Measurements from ENCODE around the gene SMIM9. TPM values are rescaled to one million over a fixed set of nuclear protein-coding genes. Genes with fewer than 3 reads are reported as not detected.
A peak's percentile ranks its signal among the peaks of the same experiment; 100 is the strongest.

The SMIM9 gene
- total and polyA plus RNA-seq, 9 of the 15 experiments (the other 6 are each of a cell fraction or from before 2014, with no cell fraction given), result 0.08 TPM; not detected in 8

DNA sequence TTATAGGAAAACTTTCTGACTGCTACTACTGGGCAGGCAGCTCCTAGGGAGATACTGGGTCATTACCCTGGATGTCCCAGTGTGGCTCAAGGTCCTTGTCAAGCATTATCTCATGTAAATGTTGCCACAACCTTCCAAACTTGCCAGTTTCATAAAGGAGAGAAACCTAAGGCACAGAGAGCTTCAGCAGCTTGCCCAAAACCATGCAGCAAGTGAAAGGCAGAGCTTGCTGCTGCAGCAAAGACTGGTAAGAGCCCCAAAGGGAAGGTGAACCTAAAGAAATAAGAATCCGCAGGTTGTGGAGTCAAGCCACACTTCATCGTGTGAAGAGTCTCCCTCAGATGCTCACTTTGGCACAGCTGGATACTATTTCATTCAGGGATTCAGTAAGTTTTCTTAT is 31.5 kb downstream of the SMIM9 start:
- H3K4me3 ChIP-seq, result peak overlapping the region; percentile 89
- peak overlapping the region; percentile 94 for H3K4me2 ChIP-seq (ENCODE audit: insufficient read depth, low read length)
- ATAC-seq (no peak), DNase-seq (ENCODE audit: extremely low read depth in 1 of 4, low spot score in 3 of 4) (peak in 1 of 4 experiments; percentile 28), FAIRE-seq (no peak)
- 0 out of 2 replicates have a peak, but pooled peaks cover 12% of the 10 kb centered on the region for H4K20me1 ChIP-seq (replicated peaks; ENCODE audit: control insufficient read depth, insufficient read depth, low read length)
- POLR2A ChIA-PET, result interaction anchor here (0.5 to 1.4 kb wide), 3 partner anchors 39 to 303 kb away, joined by 3 to 4 read pairs (median 3); no protein-coding TSS in a partner anchor
- H3K9me1 ChIP-seq (ENCODE audit: control insufficient read depth, insufficient read depth, low read length), result no peaks in the 10 kb centered on the region
- no peaks in the 10 kb centered on the region for H3K27me3 ChIP-seq (ENCODE audit: control insufficient read depth in 2 of 2, insufficient read depth in 2 of 2, low read length in 2 of 2)
- in situ Hi-C loops (cut with MboI) (no loop called here), intact Hi-C loops (cut with micrococcal nuclease) (loop anchor here (2.0 kb wide), 1 partner anchor 16 kb away; no protein-coding TSS in a partner anchor)
- no TSS peak for BruUV-seq (replicated peaks)
- TF ChIP-seq TCF3 (CRISPR knock-in tag; IDR thresholded peaks at IDR 0.05) (no peak), CHD1 (IDR thresholded peaks at IDR 0.05; ENCODE audit: low read length) (peak; percentile 57), KDM5B (IDR thresholded peaks at IDR 0.05; ENCODE audit: insufficient replicate concordance, low read depth, low read length) (peak; percentile 14), RAD21 (CRISPR knock-in tag; conservative IDR thresholded peaks at IDR 0.05 in 1 of 2, IDR thresholded peaks at IDR 0.05 in 1 of 2) (no peak)
- TF ChIP-seq, protein P1, sequence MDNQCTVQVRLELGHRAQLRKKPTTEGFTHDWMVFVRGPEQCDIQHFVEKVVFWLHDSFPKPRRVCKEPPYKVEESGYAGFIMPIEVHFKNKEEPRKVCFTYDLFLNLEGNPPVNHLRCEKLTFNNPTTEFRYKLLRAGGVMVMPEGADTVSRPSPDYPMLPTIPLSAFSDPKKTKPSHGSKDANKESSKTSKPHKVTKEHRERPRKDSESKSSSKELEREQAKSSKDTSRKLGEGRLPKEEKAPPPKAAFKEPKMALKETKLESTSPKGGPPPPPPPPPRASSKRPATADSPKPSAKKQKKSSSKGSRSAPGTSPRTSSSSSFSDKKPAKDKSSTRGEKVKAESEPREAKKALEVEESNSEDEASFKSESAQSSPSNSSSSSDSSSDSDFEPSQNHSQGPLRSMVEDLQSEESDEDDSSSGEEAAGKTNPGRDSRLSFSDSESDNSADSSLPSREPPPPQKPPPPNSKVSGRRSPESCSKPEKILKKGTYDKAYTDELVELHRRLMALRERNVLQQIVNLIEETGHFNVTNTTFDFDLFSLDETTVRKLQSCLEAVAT (IDR thresholded peaks at IDR 0.05), result peak; percentile 40 to 58; a peak in 3 of 4 replicates
- TF ChIP-seq, protein P2, sequence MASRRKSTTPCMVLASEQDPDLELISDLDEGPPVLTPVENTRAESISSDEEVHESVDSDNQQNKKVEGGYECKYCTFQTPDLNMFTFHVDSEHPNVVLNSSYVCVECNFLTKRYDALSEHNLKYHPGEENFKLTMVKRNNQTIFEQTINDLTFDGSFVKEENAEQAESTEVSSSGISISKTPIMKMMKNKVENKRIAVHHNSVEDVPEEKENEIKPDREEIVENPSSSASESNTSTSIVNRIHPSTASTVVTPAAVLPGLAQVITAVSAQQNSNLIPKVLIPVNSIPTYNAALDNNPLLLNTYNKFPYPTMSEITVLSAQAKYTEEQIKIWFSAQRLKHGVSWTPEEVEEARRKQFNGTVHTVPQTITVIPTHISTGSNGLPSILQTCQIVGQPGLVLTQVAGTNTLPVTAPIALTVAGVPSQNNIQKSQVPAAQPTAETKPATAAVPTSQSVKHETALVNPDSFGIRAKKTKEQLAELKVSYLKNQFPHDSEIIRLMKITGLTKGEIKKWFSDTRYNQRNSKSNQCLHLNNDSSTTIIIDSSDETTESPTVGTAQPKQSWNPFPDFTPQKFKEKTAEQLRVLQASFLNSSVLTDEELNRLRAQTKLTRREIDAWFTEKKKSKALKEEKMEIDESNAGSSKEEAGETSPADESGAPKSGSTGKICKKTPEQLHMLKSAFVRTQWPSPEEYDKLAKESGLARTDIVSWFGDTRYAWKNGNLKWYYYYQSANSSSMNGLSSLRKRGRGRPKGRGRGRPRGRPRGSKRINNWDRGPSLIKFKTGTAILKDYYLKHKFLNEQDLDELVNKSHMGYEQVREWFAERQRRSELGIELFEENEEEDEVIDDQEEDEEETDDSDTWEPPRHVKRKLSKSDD (conservative IDR thresholded peaks at IDR 0.05; ENCODE audit: low read length), result no peak
- peaks cover 48% of the 10 kb centered on the region for H3K36me3 ChIP-seq (ENCODE audit: control insufficient read depth, insufficient read depth, low read length)
- H3K27ac ChIP-seq (ENCODE audit: extremely low read depth, low read depth, low read length), result peak overlapping the region; percentile 100
- 0% methylated on average over 2 of the region's 2 CpGs for WGBS (ENCODE audit: insufficient coverage, low coverage, missing lambda C conversion rate)
- CTCF ChIA-PET (ENCODE audit: low intra/inter-chr PET ratio), result no interaction called here
- peak overlapping the region; percentile 88 to 91 for H3K9ac ChIP-seq (ENCODE audit: insufficient read depth in 1 of 2, low read depth in 2 of 2, low read length in 2 of 2)
- no peak overlapping the region for H2AFZ ChIP-seq (ENCODE audit: low read depth, low read length)
- peaks cover 79% of the 10 kb centered on the region for H3K79me2 ChIP-seq (ENCODE audit: control insufficient read depth, insufficient read depth, low read length)
- H3K4me1 ChIP-seq (replicated peaks in 1 of 2; ENCODE audit: control insufficient read depth in 2 of 2, insufficient read depth in 2 of 2, low read length in 2 of 2), result peaks cover 12 to 23% of the 10 kb centered on the region in 2 experiments
- H3K9me3 ChIP-seq (replicated peaks; ENCODE audit: control insufficient read depth, insufficient read depth, low read depth, low read length), result 0 out of 2 replicates have a peak, but pooled peaks cover 6% of the 10 kb centered on the region

All from K562 (cell line).